Measurements from ENCODE around the gene TNNI3.

The TNNI3 gene

GRCh38 chr19:55113570-55114039 lies 43.9 kb downstream of the TNNI3 start:
- TF ChIP-seq EZH2phosphoT487 (IDR thresholded peaks at IDR 0.05; ENCODE audit: borderline replicate concordance, low read length), result no peak
- TF ChIP-seq CTCF (IDR thresholded peaks at IDR 0.05; ENCODE audit: low read depth, low read length, poor library complexity, severe bottlenecking), result no peak
- H3K36me3 ChIP-seq (ENCODE audit: control insufficient read depth, low read length), result peaks cover 59% of the 10 kb centered on the region
- peak overlapping the region; percentile 93 for H3K27ac ChIP-seq (ENCODE audit: low read depth, low read length)
- H3K4me3 ChIP-seq (ENCODE audit: low read length), result peak overlapping the region; percentile 93
- no peaks in the 10 kb centered on the region for H3K27me3 ChIP-seq (ENCODE audit: control insufficient read depth, low read length)
- H3K4me2 ChIP-seq (ENCODE audit: low read length), result peak overlapping the region; percentile 98
- peaks cover 5% of the 10 kb centered on the region for H3F3A ChIP-seq (ENCODE audit: control insufficient read depth, insufficient read depth)
- peaks cover 16% of the 10 kb centered on the region for H4K20me1 ChIP-seq (ENCODE audit: control insufficient read depth, insufficient read depth, low read depth, low read length)
- no peaks in the 10 kb centered on the region for H3K9me2 ChIP-seq (replicated peaks; ENCODE audit: control insufficient read depth, low read length)
- H3K9me3 ChIP-seq (ENCODE audit: control insufficient read depth, insufficient read depth, low read length), result no peaks in the 10 kb centered on the region
- peaks cover 93% of the 10 kb centered on the region for H3K79me2 ChIP-seq (ENCODE audit: control insufficient read depth, low read length)
- peaks cover 44% of the 10 kb centered on the region for H3K4me1 ChIP-seq (ENCODE audit: control insufficient read depth, low read length)

GRCh38 chr19:55112777-55113569 lies 44.6 kb downstream of the TNNI3 start:
- peaks cover 5% of the 10 kb centered on the region for H3F3A ChIP-seq (ENCODE audit: control insufficient read depth, insufficient read depth)
- H3K27ac ChIP-seq (ENCODE audit: low read depth, low read length), result peak overlapping the region; percentile 93
- no peaks in the 10 kb centered on the region for H3K27me3 ChIP-seq (ENCODE audit: control insufficient read depth, low read length)
- no peaks in the 10 kb centered on the region for H3K9me2 ChIP-seq (replicated peaks; ENCODE audit: control insufficient read depth, low read length)
- H3K79me2 ChIP-seq (ENCODE audit: control insufficient read depth, low read length), result peaks cover 92% of the 10 kb centered on the region
- H3K4me1 ChIP-seq (ENCODE audit: control insufficient read depth, low read length), result peaks cover 38% of the 10 kb centered on the region
- no peaks in the 10 kb centered on the region for H3K9me3 ChIP-seq (ENCODE audit: control insufficient read depth, insufficient read depth, low read length)
- H3K36me3 ChIP-seq (ENCODE audit: control insufficient read depth, low read length), result peaks cover 64% of the 10 kb centered on the region
- H4K20me1 ChIP-seq (ENCODE audit: control insufficient read depth, insufficient read depth, low read depth, low read length), result peaks cover 16% of the 10 kb centered on the region
- TF ChIP-seq EZH2phosphoT487 (IDR thresholded peaks at IDR 0.05; ENCODE audit: borderline replicate concordance, low read length) (no peak), CTCF (IDR thresholded peaks at IDR 0.05; ENCODE audit: low read depth, low read length, poor library complexity, severe bottlenecking) (peak; percentile 72)
- peak overlapping the region; percentile 98 for H3K4me2 ChIP-seq (ENCODE audit: low read length)
- peak overlapping the region; percentile 93 for H3K4me3 ChIP-seq (ENCODE audit: low read length)

- H3K4me2 ChIP-seq (ENCODE audit: low read length), result peak overlapping the region; percentile 98
- TF ChIP-seq EZH2phosphoT487 (IDR thresholded peaks at IDR 0.05; ENCODE audit: borderline replicate concordance, low read length), result no peak
- no peak for TF ChIP-seq CTCF (IDR thresholded peaks at IDR 0.05; ENCODE audit: low read depth, low read length, poor library complexity, severe bottlenecking)
- peaks cover 65% of the 10 kb centered on the region for H3K36me3 ChIP-seq (ENCODE audit: control insufficient read depth, low read length)
- peaks cover 91% of the 10 kb centered on the region for H3K79me2 ChIP-seq (ENCODE audit: control insufficient read depth, low read length)
- peaks cover 16% of the 10 kb centered on the region for H4K20me1 ChIP-seq (ENCODE audit: control insufficient read depth, insufficient read depth, low read depth, low read length)
- H3K4me3 ChIP-seq (ENCODE audit: low read length), result peak overlapping the region; percentile 93
- no peaks in the 10 kb centered on the region for H3K9me2 ChIP-seq (replicated peaks; ENCODE audit: control insufficient read depth, low read length)
- H3K9me3 ChIP-seq (ENCODE audit: control insufficient read depth, insufficient read depth, low read length), result no peaks in the 10 kb centered on the region
- peaks cover 38% of the 10 kb centered on the region for H3K4me1 ChIP-seq (ENCODE audit: control insufficient read depth, low read length)
- H3K27me3 ChIP-seq (ENCODE audit: control insufficient read depth, low read length), result no peaks in the 10 kb centered on the region
- H3F3A ChIP-seq (ENCODE audit: control insufficient read depth, insufficient read depth), result peaks cover 5% of the 10 kb centered on the region
- peak overlapping the region; percentile 93 for H3K27ac ChIP-seq (ENCODE audit: low read depth, low read length)
These were observed 45.2 kb downstream of the TNNI3 start for GRCh38 chr19:55112246-55112776.

Measured in DOHH2 (cell line).